GM20000 (cell line): ENCODE measurements around the gene SEMA6B.

Source experiments
- DNase-seq: peaks from one replicate; pipeline ENCODE4 v3.0.0; 2012; ENCODE audit warnings: low spot score
- CTCF ChIP-seq: IDR thresholded peaks from 2 replicates; pipeline ENCODE4 v1.5.1; 2012; ENCODE audit warnings: mild to moderate bottlenecking, control low read depth; ENCODE audit errors: extremely low read depth, missing control alignments

SEMA6B gene

DNA sequence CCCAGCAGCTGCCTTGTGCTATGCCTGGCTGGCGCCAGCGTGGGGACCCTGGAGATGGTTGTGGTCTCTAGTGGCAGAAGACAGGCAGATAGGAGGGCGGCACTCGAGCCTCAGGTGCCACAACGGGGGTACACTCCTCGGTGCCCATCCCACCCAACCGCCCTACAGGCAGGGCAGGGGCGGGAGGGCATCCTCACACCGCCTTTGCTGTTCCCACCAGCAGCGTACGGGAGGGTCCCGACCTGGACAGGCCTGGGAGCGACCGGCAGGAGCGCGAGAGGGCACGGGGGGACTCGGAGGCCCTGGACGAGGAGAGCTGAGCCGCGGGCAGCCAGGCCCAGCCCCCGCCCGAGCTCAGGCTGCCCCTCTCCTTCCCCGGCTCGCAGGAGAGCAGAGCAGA is 57.8 kb downstream of the SEMA6B start:
- no peak for TF ChIP-seq CTCF
- DNase-seq = no peak

GRCh38 chr19:4500841-4501591 is 58.5 kb downstream of the SEMA6B start:
- TF ChIP-seq CTCF = no peak
- no peak for DNase-seq

GRCh38 chr19:4499855-4500254 is 59.6 kb downstream of the SEMA6B start:
- no peak for TF ChIP-seq CTCF
- no peak for DNase-seq

- TF ChIP-seq CTCF = no peak
- DNase-seq = no peak
Measured at GRCh38 chr19:4499318-4499717, 60.2 kb downstream of the SEMA6B start.

GRCh38 chr19:4498694-4499093 is 60.8 kb downstream of the SEMA6B start:
- TF ChIP-seq CTCF = no peak
- no peak for DNase-seq

- DNase-seq = no peak
- TF ChIP-seq CTCF = no peak
Measured at GRCh38 chr19:4497770-4498389, 61.6 kb downstream of the SEMA6B start.

DNA sequence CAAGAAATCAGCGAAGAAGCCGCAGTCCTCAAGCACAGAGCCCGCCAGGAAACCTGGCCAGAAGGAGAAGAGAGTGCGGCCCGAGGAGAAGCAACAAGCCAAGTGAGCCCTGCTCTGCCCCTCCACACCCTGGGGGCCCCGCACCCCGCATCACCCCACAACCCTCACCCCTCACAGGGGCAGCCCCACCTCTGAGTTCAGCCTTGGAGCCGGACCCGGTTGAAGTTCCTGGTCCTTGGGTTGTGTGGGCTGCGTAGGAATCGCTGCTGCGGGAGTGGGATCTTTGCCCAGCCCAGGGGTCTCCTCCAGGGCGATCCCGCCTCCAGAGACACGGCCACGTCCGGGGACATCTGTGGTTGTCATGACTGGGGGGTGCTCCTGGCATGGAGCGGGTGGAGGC is 63.2 kb downstream of the SEMA6B start:
- DNase-seq = no peak
- TF ChIP-seq CTCF = no peak
